ENCODE data around the gene MINK1.

Gene MINK1

DNA sequence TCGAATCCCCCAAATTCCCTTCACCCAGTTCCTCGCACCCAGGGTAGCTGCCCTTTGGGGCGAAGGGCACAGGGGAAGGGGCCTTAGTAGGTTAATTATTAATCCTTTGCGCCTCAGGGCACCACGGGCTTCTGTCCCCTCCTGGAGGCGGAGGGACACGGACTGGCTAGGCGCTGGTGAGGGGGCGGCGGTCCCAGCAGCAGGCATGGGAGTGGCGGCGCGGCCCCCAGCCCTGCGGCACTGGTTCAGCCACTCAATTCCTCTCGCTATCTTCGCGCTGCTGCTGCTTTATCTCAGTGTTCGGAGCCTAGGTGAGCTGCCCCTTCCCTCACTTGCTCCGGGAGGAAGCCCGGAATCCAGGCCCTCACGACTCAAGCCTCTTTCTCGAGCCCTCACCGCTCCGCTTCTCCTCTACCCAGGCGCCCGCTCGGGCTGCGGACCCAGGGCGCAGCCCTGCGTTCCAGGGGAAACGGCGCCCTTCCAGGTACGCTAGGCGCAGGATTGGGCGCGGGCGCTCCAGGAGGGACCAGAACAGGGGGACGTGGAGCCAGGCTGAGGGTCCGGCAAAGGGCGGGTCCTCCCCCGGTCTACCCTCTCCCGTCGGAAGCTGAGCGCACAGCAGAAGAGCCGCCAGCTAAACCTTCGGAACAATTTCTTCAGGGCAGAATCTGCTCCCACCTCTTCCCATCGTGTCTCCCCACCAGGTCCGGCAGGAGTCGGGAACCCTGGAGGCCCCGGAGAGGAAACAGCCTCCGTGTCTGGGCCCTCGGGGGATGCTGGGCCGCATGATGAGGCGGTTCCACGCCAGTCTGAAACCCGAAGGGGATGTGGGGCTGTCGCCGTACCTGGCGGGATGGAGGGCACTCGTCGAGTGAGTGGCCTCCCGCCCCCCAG, 44.1 kb upstream of the MINK1 start, which contains the start of gene GLTPD2:
Gene GLTPD2, plus strand, starts transcription at position 158 of the 894 bp plus-strand sequence. Its CDS starts 48 bp downstream, at position 206.
- DNase-seq (ENCODE audit: extremely low spot score): no peak
- CTCF ChIA-PET: interaction anchor here (0.6 to 2.5 kb wide), 27 partner anchors 9 to 222 kb away, joined by 3 to 21 read pairs (median 6); partner anchors contain the start of genes ARRB2, C17orf107, C17orf114 and CHRNE
- POLR2A ChIA-PET: interaction anchor here (1.5 kb wide), 1 partner anchor 232 kb away, joined by 3 read pairs; no protein-coding TSS in a partner anchor
- TF ChIP-seq, protein P1, sequence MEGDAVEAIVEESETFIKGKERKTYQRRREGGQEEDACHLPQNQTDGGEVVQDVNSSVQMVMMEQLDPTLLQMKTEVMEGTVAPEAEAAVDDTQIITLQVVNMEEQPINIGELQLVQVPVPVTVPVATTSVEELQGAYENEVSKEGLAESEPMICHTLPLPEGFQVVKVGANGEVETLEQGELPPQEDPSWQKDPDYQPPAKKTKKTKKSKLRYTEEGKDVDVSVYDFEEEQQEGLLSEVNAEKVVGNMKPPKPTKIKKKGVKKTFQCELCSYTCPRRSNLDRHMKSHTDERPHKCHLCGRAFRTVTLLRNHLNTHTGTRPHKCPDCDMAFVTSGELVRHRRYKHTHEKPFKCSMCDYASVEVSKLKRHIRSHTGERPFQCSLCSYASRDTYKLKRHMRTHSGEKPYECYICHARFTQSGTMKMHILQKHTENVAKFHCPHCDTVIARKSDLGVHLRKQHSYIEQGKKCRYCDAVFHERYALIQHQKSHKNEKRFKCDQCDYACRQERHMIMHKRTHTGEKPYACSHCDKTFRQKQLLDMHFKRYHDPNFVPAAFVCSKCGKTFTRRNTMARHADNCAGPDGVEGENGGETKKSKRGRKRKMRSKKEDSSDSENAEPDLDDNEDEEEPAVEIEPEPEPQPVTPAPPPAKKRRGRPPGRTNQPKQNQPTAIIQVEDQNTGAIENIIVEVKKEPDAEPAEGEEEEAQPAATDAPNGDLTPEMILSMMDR (IDR thresholded peaks at IDR 0.05; ENCODE audit: control extremely low read depth, extremely low read depth, low read depth, missing control alignments): no peak

DNA sequence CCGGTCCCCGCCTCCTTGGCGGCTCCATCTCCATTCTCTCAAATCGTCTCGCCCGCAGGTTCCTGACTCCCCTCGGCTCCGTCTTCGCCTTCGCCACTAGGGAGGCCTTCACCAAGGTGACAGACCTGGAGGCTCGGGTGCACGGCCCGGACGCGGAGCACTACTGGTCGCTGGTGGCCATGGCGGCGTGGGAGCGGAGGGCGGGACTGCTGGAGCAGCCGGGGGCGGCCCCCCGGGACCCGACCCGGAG, 43.5 kb upstream of the MINK1 start:
- ChIA-PET POLR2A (interaction anchor here (1.3 to 1.5 kb wide), 2 partner anchors 17 to 232 kb away, joined by 3 to 4 read pairs; partner anchors contain the start of gene PLD2), CTCF (interaction anchor here (0.6 to 2.5 kb wide), 30 partner anchors 10 to 222 kb away, joined by 3 to 21 read pairs (median 6); partner anchors contain the start of genes ARRB2, C17orf107, C17orf114 and CHRNE)
- no peak for DNase-seq (ENCODE audit: extremely low spot score)
- TF ChIP-seq, protein P1 (IDR thresholded peaks at IDR 0.05; ENCODE audit: control extremely low read depth, extremely low read depth, low read depth, missing control alignments): no peak

DNA sequence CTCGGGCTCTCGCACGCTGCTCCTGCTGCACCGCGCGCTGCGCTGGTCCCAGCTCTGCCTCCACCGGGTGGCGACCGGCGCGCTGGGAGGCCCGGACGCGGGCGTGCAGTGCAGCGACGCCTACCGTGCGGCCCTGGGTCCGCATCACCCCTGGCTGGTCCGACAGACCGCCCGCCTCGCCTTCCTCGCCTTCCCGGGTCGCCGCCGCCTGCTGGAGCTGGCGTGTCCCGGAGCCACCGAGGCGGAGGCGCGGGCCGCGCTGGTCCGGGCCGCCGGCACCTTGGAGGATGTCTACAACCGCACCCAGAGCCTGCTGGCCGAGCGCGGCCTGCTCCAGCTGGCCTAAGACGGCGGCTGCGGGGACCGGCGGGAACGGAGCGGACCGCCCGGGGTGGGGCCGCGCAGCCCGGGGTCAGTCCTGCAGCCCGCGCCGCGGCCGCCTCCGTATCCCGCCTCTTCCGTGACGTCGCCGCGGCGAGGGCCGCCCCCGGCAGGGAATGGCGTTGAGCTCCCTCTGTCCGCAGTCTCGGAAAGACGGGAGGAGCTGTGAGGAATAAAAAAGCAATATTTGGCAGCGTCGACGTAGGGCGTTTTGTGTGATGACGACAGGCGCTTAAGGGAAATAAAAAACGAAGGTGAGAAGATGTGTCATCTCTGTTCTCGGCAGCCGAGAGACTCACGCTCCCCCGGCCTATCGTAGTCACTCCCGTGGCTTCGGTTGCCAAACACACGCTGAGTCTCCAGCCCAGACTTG, 43.0 kb upstream of the MINK1 start:
- CTCF ChIA-PET: interaction anchor here (0.6 to 2.5 kb wide), 36 partner anchors 10 to 223 kb away, joined by 3 to 21 read pairs (median 6); partner anchors contain the start of genes ARRB2, C17orf107, C17orf114 and CHRNE
- TF ChIP-seq, protein P1 (IDR thresholded peaks at IDR 0.05; ENCODE audit: control extremely low read depth, extremely low read depth, low read depth, missing control alignments): peak; percentile 68
- DNase-seq (ENCODE audit: extremely low spot score): peak; percentile 93
- POLR2A ChIA-PET: interaction anchor here (1.3 to 1.5 kb wide), 2 partner anchors 17 to 233 kb away, joined by 3 to 4 read pairs; partner anchors contain the start of gene PLD2

DNA sequence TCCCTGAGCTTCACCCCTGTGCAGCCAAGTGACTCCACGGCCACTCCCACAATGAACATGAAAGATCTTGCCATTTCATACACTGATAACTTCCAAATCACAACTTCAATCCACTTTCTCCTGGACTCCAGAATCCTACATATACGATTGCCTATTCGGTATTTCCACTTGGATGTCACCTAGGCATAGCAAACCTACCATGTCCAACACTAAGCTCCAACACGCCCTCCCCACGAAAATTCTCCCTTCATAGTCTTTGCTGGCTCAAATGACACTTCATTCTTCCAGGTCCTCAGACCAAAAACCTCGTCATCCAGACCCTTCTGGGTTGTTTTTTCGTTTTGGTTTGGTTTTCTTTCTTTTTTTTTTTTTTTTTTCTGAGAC, 42.4 kb upstream of the MINK1 start:
- ChIA-PET POLR2A (interaction anchor here (1.3 to 1.5 kb wide), 2 partner anchors 16 to 233 kb away, joined by 3 to 4 read pairs; partner anchors contain the start of gene PLD2), CTCF (interaction anchor here (0.6 to 2.5 kb wide), 32 partner anchors 10 to 223 kb away, joined by 3 to 21 read pairs (median 6); partner anchors contain the start of genes ARRB2, C17orf107, C17orf114 and CHRNE)
- TF ChIP-seq, protein P1 (IDR thresholded peaks at IDR 0.05; ENCODE audit: control extremely low read depth, extremely low read depth, low read depth, missing control alignments): no peak

DNA sequence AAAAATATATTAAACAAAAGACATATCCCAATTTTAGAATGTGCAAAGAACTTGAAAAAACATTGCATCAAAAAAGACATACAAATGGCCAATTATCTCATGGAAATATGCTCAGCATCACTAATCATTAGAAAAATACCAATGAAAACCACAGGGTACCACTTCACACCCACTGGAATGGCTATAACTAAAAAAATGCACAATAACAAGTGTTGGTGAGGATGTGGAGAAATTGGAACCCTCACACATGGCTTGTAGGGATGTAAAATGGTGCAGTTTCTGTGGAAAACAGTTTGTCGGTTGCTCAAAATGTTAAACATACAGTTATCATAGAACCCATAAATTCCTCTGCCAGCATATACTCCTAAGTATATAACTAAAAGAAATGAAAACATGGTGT, 38.0 kb upstream of the MINK1 start:
- ChIA-PET POLR2A (no interaction called here), CTCF (no interaction called here)
- DNase-seq (ENCODE audit: extremely low spot score): no peak
- TF ChIP-seq, protein P1 (IDR thresholded peaks at IDR 0.05; ENCODE audit: control extremely low read depth, extremely low read depth, low read depth, missing control alignments): no peak

More for the DNA sequence above, 42.4 kb upstream of the MINK1 start:
- DNase-seq (ENCODE audit: extremely low spot score): no peak

DNA sequence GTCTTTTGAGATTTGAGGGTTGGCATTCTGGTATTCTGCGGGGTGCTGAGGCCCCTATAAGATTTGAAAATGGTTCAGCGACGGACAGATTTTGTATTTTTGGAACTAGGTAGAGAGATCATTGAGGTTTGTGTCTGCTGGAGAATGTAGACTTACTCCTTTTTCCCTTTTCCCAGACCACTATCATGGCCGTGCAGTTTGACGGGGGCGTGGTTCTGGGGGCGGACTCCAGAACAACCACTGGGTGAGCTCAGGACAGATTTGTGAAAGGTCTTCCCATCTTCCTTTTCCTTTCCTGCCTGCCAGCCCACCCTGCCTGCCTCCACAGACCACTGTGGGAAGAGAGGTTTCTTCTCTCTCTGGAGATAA, 36.6 kb upstream of the MINK1 start:
- TF ChIP-seq, protein P1 (IDR thresholded peaks at IDR 0.05; ENCODE audit: control extremely low read depth, extremely low read depth, low read depth, missing control alignments): no peak
- CTCF ChIA-PET: interaction anchor here (2.1 kb wide), 1 partner anchor 11 kb away, joined by 8 read pairs; the partner anchor contains the start of gene PLD2
- POLR2A ChIA-PET: interaction anchor here (0.6 to 1.0 kb wide), 2 partner anchors 10 to 22 kb away, joined by 3 to 4 read pairs; partner anchors contain the start of gene PLD2
- DNase-seq (ENCODE audit: extremely low spot score): no peak

Measured in GM10248 (cell line).